HepG2 (cell line): ENCODE measurements around the gene GPR39. TPM values are rescaled to one million over a fixed set of nuclear protein-coding genes. Genes with fewer than 3 reads are reported as not detected.

Source experiments
- ATAC-seq: fragments of 200-7000 bp; cut with Tn5 transposase; 3 replicates; pipeline ENCODE4 v1.9.1; 2020; ENCODE audit warnings: mild to moderate bottlenecking, moderate library complexity
- BruUV-seq: library from RNA; stranded (reverse); fragments of 400-500 nt; replicated peaks from 2 replicates; lab custom pipeline; 2021; lab: Mats Ljungman, UMichigan
- CTCF ChIA-PET: fragments of 300-600 bp; formaldehyde crosslinking; extraction: SDS; loops from one replicate; lab custom pipeline; 2021; ENCODE audit warnings: low total read pairs, inconsistent platforms, low intra/inter-chr PET ratio; lab: Yijun Ruan, JAX
- POLR2A ChIA-PET: fragments of 350-600 bp; sonication (Branson Sonifier 250); formaldehyde crosslinking; loops from one replicate; lab custom pipeline; 2020; ENCODE audit warnings: antibody characterized with exemption, inconsistent platforms; lab: Yijun Ruan, JAX
- DNase-seq: peaks from one replicate; pipeline ENCODE4 v3.0.0-alpha.2; 2015; ENCODE audit warnings: low spot score
- FAIRE-seq: peaks from 3 replicates; lab custom pipeline; 2011; peaks lifted over from hg19 to GRCh38; lab: Jason Lieb, UNC
- H2AFZ ChIP-seq: one replicate; pipeline ENCODE4 v1.6.1; 2011; ENCODE audit warnings: low read length, inconsistent platforms
- H3K27ac ChIP-seq: fragments of 300-600 bp; 3 replicates; pipeline ENCODE4 v1.8.0; 2011; ENCODE audit warnings: mixed run types, mild to moderate bottlenecking, mixed read lengths, low read length, inconsistent platforms; ENCODE audit not compliant: insufficient read depth; ENCODE audit errors: extremely low read length
- H3K27me3 ChIP-seq, 2 experiments: fragments of 200-600 bp in 1 of 2; 2 replicates in 1 of 2; 3 replicates in 1 of 2; pipeline versions ENCODE4 v1.6.0 to v1.8.0; 2011; ENCODE audit warnings: low read length in 2 of 2, mild to moderate bottlenecking in 2 of 2, moderate library complexity in 2 of 2, inconsistent platforms in 1 of 2; ENCODE audit not compliant: insufficient read depth in 2 of 2, control insufficient read depth in 1 of 2
- H3K36me3 ChIP-seq, 2 experiments: fragments of 200-600 bp in 1 of 2; replicated peaks in 1 of 2; 2 replicates in 1 of 2; 3 replicates in 1 of 2; pipeline versions ENCODE4 v1.5.1 to v1.8.0; 2011; ENCODE audit warnings: low read length in 2 of 2, inconsistent platforms in 1 of 2; ENCODE audit not compliant: insufficient read depth in 2 of 2, control insufficient read depth in 1 of 2
- H3K4me1 ChIP-seq: 2 replicates; pipeline ENCODE4 v1.5.1; 2012; ENCODE audit warnings: low read length, inconsistent platforms; ENCODE audit not compliant: insufficient read depth
- H3K4me2 ChIP-seq: 2 replicates; pipeline ENCODE4 v1.6.0; 2011; ENCODE audit warnings: low read depth, low read length, inconsistent platforms
- H3K4me3 ChIP-seq, 3 experiments: fragments of 200-600 bp in 1 of 3; sonication (generic), shearing (Covaris generic) in 1 of 3; replicated peaks in 1 of 3; 2 replicates each; pipeline ENCODE4 v1.5.1; 2011 to 2016; ENCODE audit warnings: low read length in 3 of 3, inconsistent platforms in 2 of 3, low read depth in 2 of 3, mild to moderate bottlenecking in 2 of 3, control low read depth in 1 of 3, mixed read lengths in 1 of 3; ENCODE audit not compliant: insufficient read depth in 1 of 3
- H3K79me2 ChIP-seq: one replicate; pipeline ENCODE4 v1.6.1; 2011; ENCODE audit warnings: low read length, inconsistent platforms; ENCODE audit not compliant: insufficient read depth
- H3K9ac ChIP-seq: 2 replicates; pipeline ENCODE4 v1.6.0; 2011; ENCODE audit warnings: mild to moderate bottlenecking, low read depth, low read length, inconsistent platforms; ENCODE audit not compliant: insufficient read depth
- H3K9me3 ChIP-seq: 2 replicates; pipeline ENCODE4 v1.5.1; 2012; ENCODE audit warnings: mild to moderate bottlenecking, low read length
- H4K20me1 ChIP-seq: 2 replicates; pipeline ENCODE4 v1.6.0; 2011; ENCODE audit warnings: inconsistent platforms, mild to moderate bottlenecking, low read length, moderate library complexity; ENCODE audit not compliant: insufficient read depth
- BCL6 ChIP-seq: IDR thresholded peaks from 2 replicates; pipeline ENCODE4 v1.6.1; 2016; ENCODE audit warnings: missing genetic modification reagents, missing compliant biosample characterization
- FOSL2 ChIP-seq: sonication (generic); formaldehyde crosslinking; IDR thresholded peaks from 2 replicates; pipeline ENCODE4 v1.4.0; 2020; ENCODE audit warnings: missing genetic modification reagents
- HOMEZ ChIP-seq: IDR thresholded peaks from 2 replicates; pipeline ENCODE4 v1.6.1; 2016; ENCODE audit warnings: low read depth
- HOXA5 ChIP-seq: sonication (generic); formaldehyde crosslinking; IDR thresholded peaks from 2 replicates; pipeline ENCODE4 v1.4.0; 2020; ENCODE audit warnings: missing genetic modification reagents
- KAT2B ChIP-seq: fragments of 150-350 bp; IDR thresholded peaks from 2 replicates; pipeline ENCODE4 v1.6.1; 2014; ENCODE audit warnings: low read depth, low read length, borderline replicate concordance
- KDM2A ChIP-seq: sonication (generic); formaldehyde crosslinking; IDR thresholded peaks from 2 replicates; pipeline ENCODE4 v1.4.0; 2020; ENCODE audit warnings: low read depth, missing genetic modification reagents, borderline replicate concordance
- KDM5B ChIP-seq: sonication (generic); formaldehyde crosslinking; IDR thresholded peaks from 2 replicates; pipeline ENCODE4 v1.4.0; 2020; ENCODE audit warnings: missing genetic modification reagents, mild to moderate bottlenecking, borderline replicate concordance
- KMT2A ChIP-seq: sonication (generic); formaldehyde crosslinking; IDR thresholded peaks from 2 replicates; pipeline ENCODE4 v1.4.0; 2020; ENCODE audit warnings: missing genetic modification reagents
- MAFK ChIP-seq, 2 experiments: IDR thresholded peaks in 1 of 2; conservative IDR thresholded peaks in 1 of 2; 2 replicates each; pipeline ENCODE4 v1.6.1; 2011; ENCODE audit warnings: improper control_type of control experiment in 2 of 2, low read length in 2 of 2
- MLXIP ChIP-seq: sonication (generic); formaldehyde crosslinking; IDR thresholded peaks from 2 replicates; pipeline ENCODE4 v1.9.0; 2021; ENCODE audit warnings: missing genetic modification reagents, borderline replicate concordance
- MYPOP ChIP-seq: sonication (generic); formaldehyde crosslinking; IDR thresholded peaks from 2 replicates; pipeline ENCODE4 v1.8.1; 2023; ENCODE audit warnings: mild to moderate bottlenecking, moderate library complexity, missing genetic modification reagents
- NKX3-1 ChIP-seq: sonication (generic); formaldehyde crosslinking; IDR thresholded peaks from 2 replicates; pipeline ENCODE4 v1.5.0; 2020; ENCODE audit warnings: missing genetic modification reagents
- RNF2 ChIP-seq: fragments of 450-650 bp; conservative IDR thresholded peaks from 2 replicates; pipeline ENCODE4 v1.6.1; 2016; ENCODE audit warnings: low read depth
- SP4 ChIP-seq: sonication (generic); formaldehyde crosslinking; IDR thresholded peaks from 2 replicates; pipeline ENCODE4 v1.8.1; 2023; ENCODE audit warnings: mild to moderate bottlenecking, missing genetic modification reagents
- SP5 ChIP-seq: IDR thresholded peaks from 2 replicates; pipeline ENCODE4 v1.6.1; 2016; ENCODE audit warnings: low read depth, borderline replicate concordance
- TOPORS ChIP-seq: sonication (generic); formaldehyde crosslinking; IDR thresholded peaks from 2 replicates; pipeline ENCODE4 v1.8.0; 2023; ENCODE audit warnings: mild to moderate bottlenecking, missing genetic modification reagents
- ZBTB7B ChIP-seq: sonication (generic); formaldehyde crosslinking; IDR thresholded peaks from 2 replicates; pipeline ENCODE4 v1.4.0; 2020; ENCODE audit warnings: missing genetic modification reagents
- ZNF33B ChIP-seq: sonication (generic); formaldehyde crosslinking; IDR thresholded peaks from 2 replicates; pipeline ENCODE4 v1.5.1; 2020; ENCODE audit warnings: mild to moderate bottlenecking, missing genetic modification reagents
- ZNF510 ChIP-seq: sonication (generic); formaldehyde crosslinking; IDR thresholded peaks from 2 replicates; pipeline ENCODE4 v1.4.0; 2020; ENCODE audit warnings: low read depth, mild to moderate bottlenecking, missing genetic modification reagents
- ZNF746 ChIP-seq: sonication (generic); formaldehyde crosslinking; IDR thresholded peaks from 2 replicates; pipeline ENCODE4 v1.8.0; 2022; ENCODE audit warnings: mild to moderate bottlenecking, missing genetic modification reagents
- WGBS: methylation state at CpG from one replicate; pipeline ENCODE4 v1.1.6; 2017; ENCODE audit warnings: low lambda C conversion rate; 5-methylcytosine and 5-hydroxymethylcytosine counted together
- in situ Hi-C: cut with HindIII; loops from 2 replicates; pipeline ENCODE4 v1.10.0; 2017; ENCODE audit warnings: low pct_unique_long_range_greater_than_20kb; ENCODE audit not compliant: extremely low pct_ligation_motif_present
- intact Hi-C: fragments of 100-400 bp; cut with micrococcal nuclease; formaldehyde crosslinking; loops from one replicate; pipeline ENCODE4 v1.10.0; 2022; ENCODE audit not compliant: unreplicated experiment
- polyA plus RNA-seq, 8 experiments: library from polyadenylated mRNA; depleted of rRNA in 3 of 8; stranded (reverse) in 7 of 8; unstranded in 1 of 8; fragments of >200 nt; fragmentation: Illumina TruSeq in 4 of 8; extraction: Trizol in 4 of 8; gene quantifications; 2 replicates each; pipeline versions ENCODE4 v1.2.1 to v1.2.3, GENCODE V29; 2011 to 2016; ENCODE audit warnings: low read depth in 4 of 8, missing spikeins in 1 of 8, mixed read lengths in 1 of 8; ENCODE audit not compliant: insufficient read depth in 1 of 8
- total RNA-seq, 5 experiments: library from RNA; depleted of rRNA; stranded (reverse); fragments of >200 nt; fragmentation: Illumina TruSeq; extraction: Trizol; gene quantifications; 2 replicates each; pipeline ENCODE4 v1.2.3, GENCODE V29; 2016; ENCODE audit warnings: low read depth in 1 of 5

The GPR39 gene
- total and polyA plus RNA-seq, 2 of the 13 experiments (the other 11 are each of a cell fraction or from before 2014, with no cell fraction given): 0.16 to 0.62 TPM

DNA sequence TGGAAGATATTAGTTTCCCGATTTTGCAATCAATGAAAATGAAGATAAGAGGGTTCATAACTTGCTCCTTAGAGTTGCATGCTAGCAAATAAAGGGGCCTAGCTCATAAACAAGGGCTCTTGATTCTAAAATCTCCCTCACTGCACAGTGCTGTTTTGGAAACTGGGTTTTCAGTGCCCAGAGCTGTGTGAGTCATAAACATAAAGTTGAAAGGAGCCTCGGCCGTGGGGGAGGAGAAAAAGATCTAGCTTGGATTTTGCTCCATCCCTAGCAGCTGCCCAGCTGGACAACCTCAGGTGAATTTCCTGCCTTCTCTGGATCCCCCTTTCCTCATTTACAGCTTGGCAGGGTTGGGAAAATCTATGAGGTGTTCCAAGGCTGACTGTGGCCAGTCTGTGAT is 210.9 kb downstream of the GPR39 start (continued):
- no peak for TF ChIP-seq ZNF33B (CRISPR knock-in tag)

- FAIRE-seq: peak; percentile 87
- POLR2A ChIA-PET: no interaction called here
- TF ChIP-seq KDM2A (CRISPR knock-in tag) (no peak), SP5 (CRISPR knock-in tag) (no peak), KAT2B (no peak), ZNF746 (CRISPR knock-in tag) (no peak), TOPORS (CRISPR knock-in tag) (no peak), KMT2A (CRISPR knock-in tag) (no peak), HOMEZ (CRISPR knock-in tag) (no peak), NKX3-1 (no peak), KDM5B (CRISPR knock-in tag) (no peak), FOSL2 (no peak; the same call in 1 of the 2 replicates), SP4 (CRISPR knock-in tag) (no peak), RNF2 (no peak), ZBTB7B (CRISPR knock-in tag) (no peak), MLXIP (no peak), MYPOP (CRISPR knock-in tag) (no peak), HOXA5 (CRISPR knock-in tag) (no peak), ZNF510 (CRISPR knock-in tag) (no peak), MAFK (conservative IDR thresholded peaks at IDR 0.05 in 1 of 2, IDR thresholded peaks at IDR 0.05 in 1 of 2; ENCODE audit: low read length in 2 of 2) (no peak), BCL6 (peak; percentile 75)
Measured at GRCh38 chr2:132632000-132632649, 215.5 kb downstream of the GPR39 start.

More at GRCh38 chr2:132632000-132632649, 215.5 kb downstream of the GPR39 start:
- peak overlapping the region; percentile 63 for H3K4me2 ChIP-seq
- in situ Hi-C loops (no loop called here), intact Hi-C loops (no loop called here)
- ATAC-seq: peak; percentile 99
- WGBS: 3% methylated on average over 6 of the region's 6 CpGs
- peak overlapping the region; percentile 51 for H3K27ac ChIP-seq
- H3K36me3 ChIP-seq: no peaks in the 10 kb centered on the region
- no peaks in the 10 kb centered on the region for H3K79me2 ChIP-seq
- H3K27me3 ChIP-seq: no peaks in the 10 kb centered on the region
- BruUV-seq: no TSS peak
- H3K4me1 ChIP-seq: peaks cover 22% of the 10 kb centered on the region
- CTCF ChIA-PET: no interaction called here
- H2AFZ ChIP-seq: no peak overlapping the region
- DNase-seq: peak; percentile 67
- H3K9me3 ChIP-seq: no peaks in the 10 kb centered on the region
- peak overlapping the region in 2 of 3 experiments; percentile 6 to 17; a peak in 2 of 6 replicates for H3K4me3 ChIP-seq
- no peak overlapping the region; the same call in 1 of the 2 replicates for H3K9ac ChIP-seq
- no peaks in the 10 kb centered on the region for H4K20me1 ChIP-seq
